NCI-H526 (cell line): ENCODE measurements around the gene ZGPAT.

Source experiments
- DNase-seq, 2 experiments: peaks; one replicate each; lab custom pipeline; 2025; lab: John Stamatoyannopoulos, UW

Gene ZGPAT

GRCh38 chr20:63744574-63745423 is 37.0 kb downstream of the ZGPAT start:
- no peak for DNase-seq

- DNase-seq, result no peak
These were observed 37.6 kb downstream of the ZGPAT start for GRCh38 chr20:63745424-63745805.

GRCh38 chr20:63745961-63746731 is 38.3 kb downstream of the ZGPAT start:
- no peak for DNase-seq

DNA sequence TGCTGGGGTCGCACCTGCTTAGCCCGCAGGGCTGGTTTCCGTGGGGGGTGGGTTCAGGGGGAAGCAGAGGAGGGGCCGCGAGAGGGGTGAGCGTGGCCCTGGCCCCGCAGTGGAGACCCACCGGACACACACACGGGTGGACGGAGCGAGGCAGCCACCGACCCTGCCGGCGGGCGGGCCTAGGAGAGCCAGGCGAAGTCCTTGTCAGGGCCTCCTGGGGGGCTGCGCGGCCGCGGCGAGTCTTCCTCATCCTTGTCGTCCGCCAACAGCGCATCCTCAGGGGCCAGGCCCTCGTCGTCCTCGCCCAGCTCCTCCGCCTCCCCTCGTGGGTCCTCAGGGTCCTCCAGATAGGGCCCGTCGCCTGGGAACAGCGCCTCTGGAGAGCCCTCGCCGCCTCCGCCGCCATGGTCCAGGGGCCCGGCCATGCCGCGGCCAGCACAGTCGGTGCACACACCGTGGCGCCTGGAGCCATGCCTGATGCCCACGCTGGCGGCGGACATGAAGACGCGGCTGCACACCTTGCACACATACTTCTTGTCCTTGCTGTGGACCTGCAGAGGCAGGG is 39.0 kb downstream of the ZGPAT start:
- no peak for DNase-seq

DNA sequence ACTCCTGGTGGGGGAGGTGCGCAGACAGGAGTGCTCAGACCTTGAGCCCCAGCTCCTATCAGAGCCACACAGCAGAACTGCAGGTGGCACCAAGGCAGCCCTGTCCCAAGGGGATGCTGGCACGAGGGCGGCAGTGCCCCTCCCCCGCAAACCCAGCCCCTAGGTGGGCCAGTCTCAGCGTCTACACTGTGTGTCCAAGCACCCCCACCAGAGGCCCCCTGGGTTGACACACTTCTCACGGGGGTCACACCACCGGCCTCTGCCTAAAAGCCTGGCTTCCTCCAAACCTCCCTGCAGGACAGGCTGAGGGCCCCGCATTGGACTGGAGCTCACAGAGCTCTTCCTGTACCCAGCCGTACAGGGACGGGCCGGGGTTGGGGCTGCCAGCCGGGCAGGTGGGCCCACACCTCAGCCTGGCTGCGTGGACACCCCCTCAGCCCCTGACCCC is 39.8 kb downstream of the ZGPAT start:
- peak in 1 of 2 experiments; percentile 45 for DNase-seq

DNA sequence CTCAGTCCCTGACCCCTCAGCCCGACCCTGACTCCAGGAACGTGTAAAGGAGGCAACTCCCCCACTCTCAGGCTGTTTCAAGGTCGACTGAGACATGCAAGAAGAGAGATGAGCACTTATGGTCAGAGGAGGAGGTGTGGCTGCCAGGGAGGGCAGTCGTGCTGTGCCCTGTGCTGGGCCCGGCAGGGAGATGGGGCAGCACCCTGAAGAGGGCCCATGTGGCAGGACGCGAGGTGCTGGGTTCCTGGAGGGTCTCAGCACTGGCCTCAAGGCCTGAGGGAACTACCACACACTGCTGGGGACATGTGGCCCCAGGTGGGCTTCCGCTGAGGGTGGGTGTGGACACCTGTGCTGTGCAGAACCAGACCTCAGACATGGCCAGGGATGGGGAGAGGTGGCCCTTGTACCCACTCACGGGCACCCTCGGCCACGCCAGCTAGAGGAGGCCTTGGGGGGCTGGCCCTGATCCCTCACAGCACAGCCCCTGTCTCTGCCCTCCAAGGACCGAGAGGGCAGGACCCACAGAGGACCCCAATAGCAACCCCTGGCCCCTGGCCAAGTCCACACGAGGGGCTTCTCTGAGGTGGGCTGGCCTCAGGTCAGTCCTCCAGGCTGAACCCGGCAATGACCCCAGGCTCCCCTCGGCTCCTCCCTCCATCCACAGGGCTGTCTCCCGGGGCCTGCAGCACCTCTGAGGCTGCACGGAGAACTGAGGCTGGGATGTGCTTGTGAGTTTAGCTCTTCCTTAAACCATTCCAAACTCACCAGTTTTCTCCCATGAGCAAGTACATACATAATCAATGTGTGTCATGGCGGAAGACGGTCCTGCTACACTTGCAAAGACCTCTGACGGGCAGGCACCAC is 40.5 kb downstream of the ZGPAT start:
- no peak for DNase-seq

- DNase-seq, result no peak
These were observed 41.1 kb downstream of the ZGPAT start for GRCh38 chr20:63748934-63749270.

DNA sequence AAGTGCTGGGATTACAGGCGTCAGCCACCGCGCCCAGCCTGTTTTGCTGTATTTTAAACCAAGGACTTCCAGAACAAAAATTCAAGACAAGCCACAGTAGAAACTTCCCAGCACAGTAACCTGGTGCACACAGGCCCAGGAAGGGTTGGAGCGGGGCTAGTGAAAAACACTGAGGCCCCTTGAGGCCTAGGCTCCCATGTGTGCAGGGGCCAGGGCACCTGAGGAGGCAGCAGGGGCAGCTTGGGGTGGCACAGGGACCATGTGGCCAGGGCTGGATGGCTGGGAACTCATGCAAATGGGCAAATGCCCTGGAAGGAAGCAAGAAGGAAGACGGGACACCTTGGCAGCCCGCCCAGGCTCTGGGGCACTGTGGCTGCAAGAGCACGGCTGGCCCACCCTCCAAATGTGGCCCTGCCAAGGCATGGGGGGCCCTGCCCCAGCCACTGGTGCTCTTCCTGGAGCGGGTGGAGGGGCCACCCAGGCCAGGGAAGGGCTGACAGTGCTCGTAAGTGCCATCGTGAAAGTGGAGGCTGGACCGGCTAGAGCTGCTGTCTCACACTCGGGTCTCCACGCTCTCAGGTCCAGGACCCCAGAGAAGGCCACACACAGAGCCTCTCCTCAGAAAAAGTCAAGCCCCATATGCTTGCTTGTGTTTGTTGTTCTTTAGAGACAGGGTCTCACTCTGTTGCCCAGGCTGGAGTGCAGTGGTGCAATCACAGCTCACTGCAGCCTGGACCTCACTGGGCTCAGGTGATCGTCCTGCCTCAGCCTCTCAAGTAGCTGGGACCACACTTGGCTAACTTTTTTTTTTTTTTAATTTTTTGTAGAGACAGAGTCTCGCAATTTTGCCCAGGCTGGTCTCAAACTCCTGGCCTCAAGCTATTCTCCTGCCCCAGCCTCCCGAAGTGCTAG is 42.0 kb downstream of the ZGPAT start:
- no peak for DNase-seq

- DNase-seq, result peak; percentile 18 to 26
These were observed 43.1 kb downstream of the ZGPAT start for GRCh38 chr20:63750807-63751470.

DNA sequence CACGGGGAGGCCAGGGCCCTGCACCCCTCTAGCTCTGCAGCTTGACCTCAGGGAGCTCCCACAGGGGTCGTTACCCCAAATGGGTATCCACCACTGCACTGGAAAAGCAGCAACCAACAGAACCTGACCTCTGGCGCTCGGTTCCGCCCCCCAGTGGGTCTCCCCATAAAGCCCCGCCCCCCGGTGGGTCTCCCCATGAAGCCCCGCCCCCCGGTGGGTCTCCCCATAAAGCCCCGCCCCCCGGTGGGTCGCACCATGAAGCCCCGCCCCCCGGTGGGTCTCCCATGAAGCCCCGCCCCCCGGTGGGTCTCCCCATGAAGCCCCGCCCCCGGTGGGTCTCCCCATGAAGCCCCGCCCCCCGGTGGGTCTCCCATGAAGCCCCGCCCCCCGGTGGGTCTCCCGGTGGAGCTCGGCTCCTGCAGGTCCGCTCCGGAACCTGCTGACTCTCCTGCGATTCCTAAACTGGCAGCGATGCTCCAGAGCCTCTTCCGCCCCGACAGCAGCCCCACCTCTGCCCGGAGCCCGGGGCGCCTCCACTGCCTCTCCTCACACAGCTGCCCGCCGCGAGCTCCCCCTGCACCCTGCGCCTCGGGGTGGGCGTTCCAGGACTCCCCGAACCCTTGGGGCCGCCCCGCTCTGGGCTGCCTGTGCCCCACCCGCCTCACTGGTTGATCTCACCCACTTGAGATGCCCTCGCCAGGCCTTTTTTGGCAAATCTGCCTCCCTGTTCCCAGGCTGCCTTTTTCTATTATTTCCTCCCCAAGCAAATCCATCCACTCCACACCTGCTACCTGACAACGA is 43.8 kb downstream of the ZGPAT start:
- peak; percentile 35 to 77 for DNase-seq

DNA sequence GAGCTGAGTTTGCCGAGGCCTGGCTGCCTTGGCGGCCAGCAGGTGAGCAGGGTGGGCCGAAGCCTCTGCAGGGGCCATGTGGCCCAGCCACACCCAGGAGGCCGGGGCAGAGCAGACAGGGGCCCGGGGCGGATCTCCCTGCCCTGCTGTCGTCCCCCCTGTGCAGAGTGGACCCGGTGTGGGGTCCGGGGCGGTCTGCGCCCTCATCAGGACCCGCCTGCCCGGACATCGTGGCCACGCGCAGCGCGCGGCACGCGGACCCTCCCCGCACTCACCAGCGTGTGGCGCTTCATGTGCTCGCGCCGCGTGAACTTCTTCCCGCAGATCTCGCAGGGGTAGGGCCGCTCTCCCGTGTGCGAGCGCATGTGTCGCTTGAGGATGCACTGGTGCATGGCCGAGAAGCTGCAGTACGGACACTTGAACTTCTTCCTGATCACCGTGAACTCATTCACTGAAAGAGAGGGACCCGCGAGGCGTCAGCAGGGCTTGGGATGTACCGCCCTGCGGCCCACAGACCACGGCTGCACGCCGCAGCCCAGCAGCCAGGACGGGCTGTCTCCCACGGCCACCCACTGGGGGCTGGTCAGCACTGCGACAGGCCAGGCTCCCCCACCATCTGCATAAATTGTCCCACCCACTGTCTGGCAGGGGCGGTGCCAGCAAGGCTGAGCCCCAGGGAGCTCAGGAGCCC is 44.7 kb downstream of the ZGPAT start:
- DNase-seq, result peak in 1 of 2 experiments; percentile 44

GRCh38 chr20:63753381-63753780 is 45.5 kb downstream of the ZGPAT start:
- no peak for DNase-seq

- DNase-seq, result no peak
These were observed 46.2 kb downstream of the ZGPAT start for GRCh38 chr20:63754008-63754407.

DNA sequence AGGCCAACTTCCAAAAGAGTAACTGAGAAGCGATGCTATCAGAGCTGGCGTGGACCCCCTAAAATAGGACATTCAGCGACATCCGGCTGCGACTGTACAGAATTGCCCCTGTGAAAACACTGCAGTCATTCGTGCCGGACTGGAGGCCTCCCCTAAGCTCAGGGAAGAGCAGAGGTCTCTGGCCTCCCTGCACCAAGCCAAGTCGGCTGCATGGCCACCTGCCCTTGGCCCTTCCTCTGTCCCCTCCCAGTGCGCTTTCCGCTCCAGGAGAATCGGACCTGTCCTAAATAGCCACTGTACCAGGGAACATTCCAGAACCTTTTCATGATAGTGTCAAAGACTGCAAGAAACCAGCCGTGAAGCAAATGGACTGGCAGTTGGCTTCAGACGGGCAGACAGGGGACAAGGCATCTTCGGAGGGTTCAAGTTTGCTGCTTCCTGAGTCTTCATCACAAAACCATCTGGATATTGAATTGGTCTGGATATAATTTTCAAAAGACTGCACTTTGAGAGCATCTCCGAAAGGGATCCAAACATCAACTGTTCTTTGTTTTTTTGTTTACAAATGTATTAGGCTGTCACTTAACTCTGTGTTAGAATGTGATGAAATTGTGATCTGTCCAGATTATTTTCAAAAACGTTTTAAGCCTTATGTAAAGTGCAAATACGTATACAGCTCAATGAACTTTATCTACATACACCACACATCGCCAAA is 48.3 kb downstream of the ZGPAT start:
- DNase-seq, result no peak

GRCh38 chr20:63756648-63756991 is 48.8 kb downstream of the ZGPAT start:
- no peak for DNase-seq

DNA sequence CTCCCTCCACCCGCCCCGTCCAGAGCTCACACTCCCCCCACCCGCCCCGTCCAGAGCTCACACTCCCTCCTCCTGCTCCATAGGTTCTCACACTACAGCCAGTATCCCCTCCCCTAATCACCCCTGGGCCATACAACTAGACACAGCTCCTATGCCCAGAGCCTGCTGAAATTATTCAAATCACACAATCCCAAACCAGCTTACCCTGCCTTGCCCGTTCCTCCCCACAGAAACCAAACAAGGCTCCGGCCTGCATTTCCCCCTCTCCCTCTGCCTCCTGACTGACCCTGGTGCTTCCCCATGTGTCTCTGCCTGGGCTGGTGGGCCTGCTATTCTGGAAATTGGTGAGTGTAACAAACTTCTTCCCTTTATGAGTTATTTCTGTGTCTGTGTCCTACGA is 50.3 kb downstream of the ZGPAT start:
- no peak for DNase-seq

DNA sequence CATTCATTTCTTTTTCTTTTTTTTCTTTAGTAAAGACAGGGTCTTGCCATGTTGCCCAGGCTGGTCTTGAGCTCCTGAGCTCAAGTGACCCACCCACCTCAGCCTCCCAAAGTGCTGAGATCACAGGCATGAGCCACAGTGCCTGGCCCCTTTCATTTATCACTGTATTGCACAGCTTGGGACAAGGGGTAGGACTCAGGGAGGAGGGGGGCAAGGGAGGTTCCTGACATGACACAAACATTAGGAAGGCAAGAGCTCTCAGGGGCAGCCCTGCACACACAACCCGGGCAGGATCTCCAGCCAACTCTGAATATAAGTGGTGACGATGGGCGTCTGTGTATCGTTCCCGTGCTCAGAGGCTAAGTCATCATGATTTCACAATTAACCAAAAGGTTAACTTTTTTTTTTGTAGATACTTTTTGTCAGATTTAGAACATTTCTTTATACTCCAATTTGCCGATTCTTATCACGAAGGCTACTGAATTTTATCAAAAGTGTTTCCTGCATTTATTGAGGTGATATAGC is 51.6 kb downstream of the ZGPAT start:
- DNase-seq, result no peak
